MCF 10A (cell line): Measurements from ENCODE around the gene NDUFS8. TPM values are rescaled to one million over a fixed set of nuclear protein-coding genes. Genes with fewer than 3 reads are reported as not detected.

Experiments used
- BruUV-seq: library from RNA; stranded (reverse); fragments of 400-500 nt; replicated peaks from 2 replicates; lab custom pipeline; 2021; lab: Mats Ljungman, UMichigan
- CTCF ChIA-PET: fragments of 300-600 bp; sonication (Branson Sonifier 250); formaldehyde crosslinking; extraction: SDS; loops from one replicate; lab custom pipeline; 2021; ENCODE audit warnings: antibody characterized with exemption, inconsistent platforms; lab: Yijun Ruan, JAX
- POLR2A ChIA-PET: fragments of 300-600, 350-650 bp; sonication (Branson Sonifier 250); formaldehyde crosslinking; extraction: SDS; loops from one replicate; lab custom pipeline; 2020; ENCODE audit warnings: antibody characterized with exemption, inconsistent platforms; lab: Yijun Ruan, JAX
- DNase-seq: peaks from one replicate; pipeline ENCODE4 v3.0.0-alpha.2; 2018; ENCODE audit not compliant: unreplicated experiment
- H3K27ac Mint-ChIP-seq: one replicate; pipeline ENCODE4 v1.8.0; 2022; ENCODE audit warnings: mild to moderate bottlenecking, low read depth, mixed read lengths; ENCODE audit not compliant: unreplicated experiment
- H3K27me3 Mint-ChIP-seq: one replicate; pipeline ENCODE4 v1.8.0; 2022; ENCODE audit warnings: mixed read lengths; ENCODE audit not compliant: insufficient read depth, unreplicated experiment
- H3K36me3 Mint-ChIP-seq: one replicate; pipeline ENCODE4 v1.8.0; 2022; ENCODE audit warnings: mild to moderate bottlenecking, moderate library complexity, mixed read lengths; ENCODE audit not compliant: insufficient read depth, unreplicated experiment
- H3K4me1 Mint-ChIP-seq: one replicate; pipeline ENCODE4 v1.8.0; 2022; ENCODE audit warnings: mixed read lengths; ENCODE audit not compliant: insufficient read depth, unreplicated experiment
- H3K4me3 Mint-ChIP-seq: one replicate; pipeline ENCODE4 v1.8.0; 2022; ENCODE audit warnings: mild to moderate bottlenecking, moderate library complexity, mixed read lengths; ENCODE audit not compliant: unreplicated experiment
- H3K9me3 Mint-ChIP-seq: one replicate; pipeline ENCODE4 v1.8.0; 2022; ENCODE audit warnings: mixed read lengths; ENCODE audit not compliant: unreplicated experiment
- intact Hi-C: fragments of 100-400 bp; cut with micrococcal nuclease; formaldehyde crosslinking; loops from 2 replicates; pipeline ENCODE4 v1.14.1; 2022
- total RNA-seq: library from RNA; stranded (reverse); gene quantifications from 2 replicates; pipeline ENCODE4 v1.2.3, GENCODE V29; 2022
- TF ChIP-seq, protein P1 (sequence below): fragments of 200-600 bp; IDR thresholded peaks from one replicate; pipeline ENCODE4 v1.8.0; 2022; ENCODE audit warnings: antibody characterized with exemption, mild to moderate bottlenecking; ENCODE audit not compliant: unreplicated experiment

Gene NDUFS8
- total RNA-seq, 1 experiment from 2014 or later: 211 TPM

- peaks cover 5% of the 10 kb centered on the region for H3K36me3 Mint-ChIP-seq
- peaks cover 31% of the 10 kb centered on the region for H3K4me1 Mint-ChIP-seq
- no TSS peak for BruUV-seq
- H3K4me3 Mint-ChIP-seq: no peak overlapping the region
- ChIA-PET POLR2A (interaction anchor here (1.1 to 4.4 kb wide), 3 partner anchors 10 to 20 kb away, joined by 3 to 46 read pairs (median 5); no protein-coding TSS in a partner anchor), CTCF (interaction anchor here (0.6 to 2.0 kb wide), 5 partner anchors 24 to 250 kb away, joined by 3 to 6 read pairs (median 4); no protein-coding TSS in a partner anchor)
- intact Hi-C loops: no loop called here
- H3K9me3 Mint-ChIP-seq: no peaks in the 10 kb centered on the region
- no peak for DNase-seq
- H3K27ac Mint-ChIP-seq: no peak overlapping the region
- TF ChIP-seq, protein P1, sequence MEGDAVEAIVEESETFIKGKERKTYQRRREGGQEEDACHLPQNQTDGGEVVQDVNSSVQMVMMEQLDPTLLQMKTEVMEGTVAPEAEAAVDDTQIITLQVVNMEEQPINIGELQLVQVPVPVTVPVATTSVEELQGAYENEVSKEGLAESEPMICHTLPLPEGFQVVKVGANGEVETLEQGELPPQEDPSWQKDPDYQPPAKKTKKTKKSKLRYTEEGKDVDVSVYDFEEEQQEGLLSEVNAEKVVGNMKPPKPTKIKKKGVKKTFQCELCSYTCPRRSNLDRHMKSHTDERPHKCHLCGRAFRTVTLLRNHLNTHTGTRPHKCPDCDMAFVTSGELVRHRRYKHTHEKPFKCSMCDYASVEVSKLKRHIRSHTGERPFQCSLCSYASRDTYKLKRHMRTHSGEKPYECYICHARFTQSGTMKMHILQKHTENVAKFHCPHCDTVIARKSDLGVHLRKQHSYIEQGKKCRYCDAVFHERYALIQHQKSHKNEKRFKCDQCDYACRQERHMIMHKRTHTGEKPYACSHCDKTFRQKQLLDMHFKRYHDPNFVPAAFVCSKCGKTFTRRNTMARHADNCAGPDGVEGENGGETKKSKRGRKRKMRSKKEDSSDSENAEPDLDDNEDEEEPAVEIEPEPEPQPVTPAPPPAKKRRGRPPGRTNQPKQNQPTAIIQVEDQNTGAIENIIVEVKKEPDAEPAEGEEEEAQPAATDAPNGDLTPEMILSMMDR: no peak
- H3K27me3 Mint-ChIP-seq: no peaks in the 10 kb centered on the region
Observed at GRCh38 chr11:68007498-68008380, 22.7 kb upstream of the NDUFS8 start.

DNA sequence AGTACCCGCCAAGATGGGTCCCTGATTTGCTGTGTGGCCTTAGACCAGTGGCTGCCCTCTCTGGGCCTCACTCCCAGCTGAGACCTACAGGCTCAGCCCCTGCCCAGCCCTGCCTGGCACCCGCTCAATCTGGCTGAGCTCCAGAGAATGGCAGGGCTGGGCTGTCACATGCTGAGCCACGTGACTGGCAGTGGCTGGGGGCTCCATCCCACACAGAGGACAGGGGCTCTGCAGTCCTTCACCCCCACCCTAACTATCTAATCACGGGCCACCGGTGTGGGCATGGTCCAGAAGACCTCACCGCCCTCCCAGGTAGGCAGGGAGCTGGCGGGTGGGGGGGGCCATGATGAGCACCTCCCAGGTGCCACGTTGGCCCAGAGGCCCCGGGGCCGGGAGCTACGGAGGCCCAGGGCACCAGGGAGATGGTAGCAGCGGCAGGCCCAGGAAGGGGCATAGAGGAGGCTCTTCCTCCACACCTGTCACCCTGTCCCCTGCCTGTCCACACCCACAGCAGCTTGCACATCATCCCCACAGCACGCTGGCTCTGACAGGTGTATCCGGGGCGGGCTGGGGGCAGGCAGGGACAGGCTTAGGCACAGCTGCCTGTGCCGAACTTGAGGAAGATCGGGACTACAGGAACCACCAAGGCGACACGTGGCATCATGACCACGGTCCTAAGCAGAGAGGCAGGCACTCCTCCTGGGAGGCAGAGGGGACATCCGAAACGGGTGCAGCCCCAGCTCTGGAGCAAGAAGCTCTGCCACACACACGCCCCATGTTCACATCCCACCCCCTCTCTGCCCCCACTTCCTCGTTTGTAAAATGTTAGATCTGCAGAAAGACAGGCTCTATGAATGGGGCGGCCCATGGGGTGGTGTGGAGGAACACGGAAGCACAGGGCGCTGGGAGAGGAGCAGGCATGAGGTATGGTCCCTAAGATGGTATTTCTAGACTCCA is 21.8 kb upstream of the NDUFS8 start:
- H3K4me3 Mint-ChIP-seq: no peak overlapping the region
- intact Hi-C loops: loop anchor here (1.0 kb wide), 3 partner anchors 13 to 113 kb away; partner anchors contain the start of genes CHKA and NDUFS8
- peak; percentile 39 for DNase-seq

DNA sequence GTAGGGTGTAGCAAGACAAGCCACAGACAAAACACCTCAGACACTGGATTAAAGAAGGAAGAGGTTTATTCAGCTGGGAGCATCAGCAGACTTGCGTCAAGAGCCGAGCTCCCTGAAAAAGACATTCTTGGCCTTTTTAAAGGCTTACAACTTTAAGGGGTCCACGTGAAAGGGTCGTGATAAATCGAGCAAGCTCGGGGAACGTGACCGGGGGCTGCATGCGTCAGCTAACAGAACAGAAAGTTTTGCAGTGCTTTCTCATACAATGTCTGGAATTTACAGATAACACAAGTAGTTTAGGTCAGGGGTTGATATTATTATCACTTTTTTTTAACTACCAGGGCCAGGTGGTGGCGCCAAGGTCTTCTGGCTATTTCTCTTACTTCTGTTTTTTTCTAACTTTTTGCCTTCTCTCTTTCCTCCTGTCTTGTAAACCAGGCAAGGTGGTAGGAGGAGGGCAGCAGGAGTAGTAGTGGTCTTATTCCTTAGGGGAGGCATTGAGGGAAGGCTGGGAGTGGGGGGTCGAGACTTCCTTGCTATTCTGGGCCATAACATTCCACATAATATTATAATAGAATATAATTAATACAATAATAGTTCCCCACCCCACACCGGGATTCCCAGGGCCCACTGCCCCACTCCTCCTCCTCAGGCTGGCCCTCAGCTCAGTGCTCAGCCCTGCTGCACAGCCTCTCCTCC is 20.9 kb upstream of the NDUFS8 start:
- H3K27me3 Mint-ChIP-seq: no peaks in the 10 kb centered on the region
- no peaks in the 10 kb centered on the region for H3K9me3 Mint-ChIP-seq
- BruUV-seq: no TSS peak
- TF ChIP-seq, protein P1: peak; percentile 25
- CTCF ChIA-PET: interaction anchor here (0.6 to 3.9 kb wide), 10 partner anchors 11 to 247 kb away, joined by 3 to 34 read pairs (median 6); partner anchors contain the start of genes CHKA and NDUFS8
- peak; percentile 61 for DNase-seq
- intact Hi-C loops: loop anchor here (1.0 kb wide), 3 partner anchors 12 to 112 kb away; partner anchors contain the start of genes CHKA and NDUFS8
- H3K36me3 Mint-ChIP-seq: peaks cover 6% of the 10 kb centered on the region
- H3K4me1 Mint-ChIP-seq: peaks cover 47% of the 10 kb centered on the region
- POLR2A ChIA-PET: interaction anchor here (0.6 to 4.4 kb wide), 18 partner anchors 12 to 529 kb away, joined by 3 to 46 read pairs (median 4); partner anchors contain the start of gene NDUFS8
- H3K4me3 Mint-ChIP-seq: peak overlapping the region; percentile 88
- H3K27ac Mint-ChIP-seq: peak overlapping the region; percentile 89

More for the DNA sequence above, 21.8 kb upstream of the NDUFS8 start:
- POLR2A ChIA-PET: interaction anchor here (0.9 to 4.4 kb wide), 8 partner anchors 11 to 264 kb away, joined by 3 to 46 read pairs (median 4); partner anchors contain the start of gene NDUFS8
- Mint-ChIP-seq H3K36me3 (peaks cover 5% of the 10 kb centered on the region), H3K9me3 (no peaks in the 10 kb centered on the region), H3K27me3 (no peaks in the 10 kb centered on the region), H3K4me1 (peaks cover 39% of the 10 kb centered on the region), H3K27ac (peak overlapping the region; percentile 89)
- CTCF ChIA-PET: interaction anchor here (0.6 to 3.9 kb wide), 7 partner anchors 12 to 201 kb away, joined by 3 to 34 read pairs (median 4); no protein-coding TSS in a partner anchor
- no TSS peak for BruUV-seq
- TF ChIP-seq, protein P1: no peak
